CD4-positive, alpha-beta memory T cell (primary cell): ENCODE data around the gene FOXO3. TPM values are rescaled to one million over a fixed set of nuclear protein-coding genes. Genes with fewer than 3 reads are reported as not detected.

Source experiments
- CTCF ChIA-PET: fragments of 350-600 bp; sonication (Branson Sonifier 250); formaldehyde crosslinking; loops from one replicate; lab custom pipeline; 2021; ENCODE audit warnings: inconsistent platforms; ENCODE audit not compliant: partially characterized antibody; lab: Charles Lee
- POLR2A ChIA-PET: fragments of 350-600 bp; sonication (Branson Sonifier 250); formaldehyde crosslinking; loops from one replicate; lab custom pipeline; 2021; ENCODE audit not compliant: partially characterized antibody; lab: Charles Lee
- DNase-seq, 5 donors: peaks; one replicate each; pipeline versions ENCODE4 v3.0.0 to v3.0.0-alpha.2; 2020 to 2022; ENCODE audit warnings: mixed read lengths in 1 of 5
- H3K27ac ChIP-seq: one replicate; pipeline ENCODE4 v1.7.0; 2013; ENCODE audit warnings: low read depth, low read length
- H3K27me3 ChIP-seq: 2 replicates; pipeline ENCODE4 v1.7.0; 2013; ENCODE audit warnings: mild to moderate bottlenecking, low read length, moderate library complexity; ENCODE audit not compliant: insufficient read depth
- H3K36me3 ChIP-seq: 2 replicates; pipeline ENCODE4 v1.7.0; 2013; ENCODE audit warnings: mild to moderate bottlenecking, low read length, moderate library complexity; ENCODE audit not compliant: insufficient read depth
- H3K4me1 ChIP-seq: 2 replicates; pipeline ENCODE4 v1.7.0; 2013; ENCODE audit warnings: mild to moderate bottlenecking, low read length, moderate library complexity; ENCODE audit not compliant: insufficient read depth
- H3K4me3 ChIP-seq, 2 donors: one replicate each; pipeline ENCODE4 v1.7.0; 2013; ENCODE audit warnings: low read length in 2 of 2, mild to moderate bottlenecking in 1 of 2
- H3K9me3 ChIP-seq, 2 donors: one replicate each; pipeline ENCODE4 v1.7.0; 2013; ENCODE audit warnings: low read length in 2 of 2, control low read depth in 1 of 2; ENCODE audit not compliant: control insufficient read depth in 1 of 2
- H3K27ac Mint-ChIP-seq, 7 donors: one replicate each; pipeline ENCODE4 v1.8.0; 2020 to 2021; ENCODE audit warnings: mixed read lengths in 7 of 7, mild to moderate bottlenecking in 6 of 7, inconsistent platforms in 3 of 7, moderate library complexity in 3 of 7
- H3K27me3 Mint-ChIP-seq, 2 donors: one replicate each; pipeline ENCODE4 v1.8.0; 2020 to 2021; ENCODE audit warnings: mixed read lengths in 2 of 2
- H3K36me3 Mint-ChIP-seq, 2 donors: one replicate each; pipeline ENCODE4 v1.8.0; 2020 to 2021; ENCODE audit warnings: mixed read lengths in 2 of 2, inconsistent platforms in 1 of 2, mild to moderate bottlenecking in 1 of 2
- H3K4me1 Mint-ChIP-seq, 4 donors: one replicate each; pipeline ENCODE4 v1.8.0; 2020 to 2021; ENCODE audit warnings: mixed read lengths in 4 of 4, mild to moderate bottlenecking in 1 of 4
- H3K4me3 Mint-ChIP-seq, 8 donors: one replicate each; pipeline ENCODE4 v1.8.0; 2020 to 2021; ENCODE audit warnings: mixed read lengths in 8 of 8, mild to moderate bottlenecking in 7 of 8, moderate library complexity in 6 of 8, inconsistent platforms in 3 of 8
- H3K9me3 Mint-ChIP-seq, 8 donors: one replicate each; pipeline ENCODE4 v1.8.0; 2020 to 2021; ENCODE audit warnings: mixed read lengths in 8 of 8, mild to moderate bottlenecking in 5 of 8, inconsistent platforms in 3 of 8, moderate library complexity in 1 of 8
- intact Hi-C: fragments of 100-400 bp; cut with micrococcal nuclease; formaldehyde crosslinking; loops from one replicate; pipeline ENCODE4 v1.15.1; 2023
- polyA plus RNA-seq, 2 donors: library from polyadenylated mRNA; unstranded; fragments of 300-500 nt; fragmentation: Illumina TruSeq; gene quantifications; one replicate each; pipeline ENCODE4 v1.2.3, GENCODE V29; 2021
- total RNA-seq, 2 experiments: library from RNA; stranded (reverse); gene quantifications; one replicate each; pipeline ENCODE4 v1.2.3, GENCODE V29; 2021

FOXO3 gene
- total and polyA plus RNA-seq, 4 experiments from 2014 or later = 18.3 to 27.0 (median 25.0) TPM

GRCh38 chr6:108619431-108620197, 58.9 kb downstream of the FOXO3 start:
- H3K36me3 ChIP-seq = no peaks in the 10 kb centered on the region
- H3K4me3 ChIP-seq = no peak overlapping the region
- Mint-ChIP-seq H3K27ac (no peak overlapping the region), H3K27me3 (no peaks in the 10 kb centered on the region), H3K4me1 (peaks cover 24 to 66% (median 47%) of the 10 kb centered on the region in 4 donors), H3K4me3 (peak overlapping the region in 1 of 8 donors; percentile 3), H3K36me3 (no peaks in the 10 kb centered on the region), H3K9me3 (no peaks in the 10 kb centered on the region)
- intact Hi-C loops = no loop called here
- DNase-seq = no peak
- H3K4me1 ChIP-seq = peaks cover 17% of the 10 kb centered on the region
- ChIA-PET POLR2A (no interaction called here), CTCF (no interaction called here)
- H3K27ac ChIP-seq = no peak overlapping the region
- no peaks in the 10 kb centered on the region for H3K9me3 ChIP-seq
- H3K27me3 ChIP-seq = no peaks in the 10 kb centered on the region

- no peak overlapping the region for H3K27ac ChIP-seq
These were observed 60.4 kb downstream of the FOXO3 start for GRCh38 chr6:108621117-108621516.

GRCh38 chr6:108622641-108623298, 62.1 kb downstream of the FOXO3 start:
- Mint-ChIP-seq H3K27ac (peak overlapping the region in 2 of 7 donors; percentile 15 to 50), H3K4me3 (no peak overlapping the region), H3K4me1 (peaks cover 39 to 84% (median 57%) of the 10 kb centered on the region in 4 donors), H3K36me3 (no peaks in the 10 kb centered on the region), H3K9me3 (no peaks in the 10 kb centered on the region), H3K27me3 (no peaks in the 10 kb centered on the region)
- no peaks in the 10 kb centered on the region for H3K9me3 ChIP-seq
- CTCF ChIA-PET = interaction anchor here (0.5 kb wide), 1 partner anchor 1496 kb away, joined by 3 read pairs; no protein-coding TSS in a partner anchor
- POLR2A ChIA-PET = interaction anchor here (1.0 kb wide), 1 partner anchor 31 kb away, joined by 3 read pairs; no protein-coding TSS in a partner anchor
- peaks cover 30% of the 10 kb centered on the region for H3K4me1 ChIP-seq
- no peaks in the 10 kb centered on the region for H3K27me3 ChIP-seq
- H3K27ac ChIP-seq = no peak overlapping the region
- no peak for DNase-seq
- intact Hi-C loops = no loop called here
- H3K4me3 ChIP-seq = no peak overlapping the region
- H3K36me3 ChIP-seq = no peaks in the 10 kb centered on the region

More at GRCh38 chr6:108621117-108621516, 60.4 kb downstream of the FOXO3 start:
- Histone ChIP-seq H3K4me3 (no peak overlapping the region), H3K4me1 (peaks cover 17% of the 10 kb centered on the region), H3K27me3 (no peaks in the 10 kb centered on the region), H3K36me3 (no peaks in the 10 kb centered on the region), H3K9me3 (no peaks in the 10 kb centered on the region)
- Mint-ChIP-seq H3K36me3 (no peaks in the 10 kb centered on the region), H3K4me3 (no peak overlapping the region), H3K9me3 (no peaks in the 10 kb centered on the region), H3K27ac (no peak overlapping the region), H3K4me1 (peaks cover 28 to 72% (median 47%) of the 10 kb centered on the region in 4 donors), H3K27me3 (no peaks in the 10 kb centered on the region)
- no peak for DNase-seq
- ChIA-PET CTCF (no interaction called here), POLR2A (no interaction called here)
- intact Hi-C loops = no loop called here

GRCh38 chr6:108623995-108624394, 63.3 kb downstream of the FOXO3 start:
- H3K27ac Mint-ChIP-seq = no peak overlapping the region
- Histone ChIP-seq H3K27me3 (no peaks in the 10 kb centered on the region), H3K27ac (no peak overlapping the region), H3K4me3 (no peak overlapping the region), H3K9me3 (no peaks in the 10 kb centered on the region), H3K4me1 (peaks cover 32% of the 10 kb centered on the region), H3K36me3 (no peaks in the 10 kb centered on the region)
- intact Hi-C loops = no loop called here
- ChIA-PET CTCF (no interaction called here), POLR2A (interaction anchor here (1.0 kb wide), 1 partner anchor 32 kb away, joined by 3 read pairs; no protein-coding TSS in a partner anchor)
- no peaks in the 10 kb centered on the region for H3K27me3 Mint-ChIP-seq
- no peak overlapping the region for H3K4me3 Mint-ChIP-seq
- H3K9me3 Mint-ChIP-seq = no peaks in the 10 kb centered on the region
- H3K36me3 Mint-ChIP-seq = no peaks in the 10 kb centered on the region
- peaks cover 39 to 84% (median 57%) of the 10 kb centered on the region in 4 donors for H3K4me1 Mint-ChIP-seq
- no peak for DNase-seq

GRCh38 chr6:108625581-108625980, 64.9 kb downstream of the FOXO3 start:
- Mint-ChIP-seq H3K4me3 (no peak overlapping the region), H3K36me3 (no peaks in the 10 kb centered on the region), H3K27me3 (no peaks in the 10 kb centered on the region), H3K27ac (no peak overlapping the region), H3K4me1 (peaks cover 50 to 87% (median 65%) of the 10 kb centered on the region in 4 donors), H3K9me3 (no peaks in the 10 kb centered on the region)
- no peaks in the 10 kb centered on the region for H3K27me3 ChIP-seq
- H3K9me3 ChIP-seq = no peaks in the 10 kb centered on the region
- H3K36me3 ChIP-seq = no peaks in the 10 kb centered on the region
- CTCF ChIA-PET = no interaction called here
- no peak for DNase-seq
- POLR2A ChIA-PET = no interaction called here
- H3K4me3 ChIP-seq = no peak overlapping the region
- H3K4me1 ChIP-seq = peaks cover 39% of the 10 kb centered on the region
- H3K27ac ChIP-seq = no peak overlapping the region
- intact Hi-C loops = no loop called here

GRCh38 chr6:108626777-108627176, 66.1 kb downstream of the FOXO3 start:
- Histone ChIP-seq H3K4me3 (no peak overlapping the region), H3K9me3 (no peaks in the 10 kb centered on the region), H3K27ac (no peak overlapping the region), H3K27me3 (no peaks in the 10 kb centered on the region), H3K36me3 (no peaks in the 10 kb centered on the region), H3K4me1 (peaks cover 50% of the 10 kb centered on the region)
- ChIA-PET CTCF (no interaction called here), POLR2A (no interaction called here)
- intact Hi-C loops = no loop called here
- Mint-ChIP-seq H3K36me3 (no peaks in the 10 kb centered on the region), H3K27me3 (no peaks in the 10 kb centered on the region), H3K9me3 (no peaks in the 10 kb centered on the region), H3K4me1 (peaks cover 50 to 91% (median 68%) of the 10 kb centered on the region in 4 donors), H3K4me3 (peak overlapping the region in 1 of 8 donors; percentile 32), H3K27ac (no peak overlapping the region)
- peak in 1 of 5 donors; percentile 35 for DNase-seq
